ENCODE data around the gene MAPK12. TPM values are rescaled to one million over a fixed set of nuclear protein-coding genes. Genes with fewer than 3 reads are reported as not detected.

The MAPK12 gene
- total and polyA plus RNA-seq, 2 of the 8 experiments (the other 6 are each of a cell fraction or from before 2014, with no cell fraction given) = 17.3 to 20.3 TPM

- Histone ChIP-seq H2AFZ (ENCODE audit: low read length) (no peak overlapping the region), H3K9me3 (ENCODE audit: insufficient read depth in 2 of 2, low read depth in 1 of 2, low read length in 1 of 2) (no peaks in the 10 kb centered on the region; a peak in 1 of 4 replicates), H3K27me3 (replicated peaks in 1 of 4; ENCODE audit: control insufficient read depth in 3 of 4, extremely low read depth in 1 of 4, insufficient read depth in 3 of 4, low read length in 3 of 4) (no peaks in the 10 kb centered on the region), H3K36me3 (ENCODE audit: control insufficient read depth in 2 of 4, insufficient read depth in 4 of 4, low read length in 3 of 4) (peaks cover 16 to 73% (median 22%) of the 10 kb centered on the region in 4 experiments), H3K56ac (replicated peaks; ENCODE audit: insufficient read length, low read depth, low read length) (no peak overlapping the region), H3K4me3 (ENCODE audit: extremely low read depth in 1 of 4, insufficient read depth in 2 of 4, low read depth in 3 of 4, low read length in 4 of 4) (no peak overlapping the region), H3K9ac (replicated peaks in 1 of 4; ENCODE audit: extremely low read depth in 1 of 4, low read depth in 3 of 4, low read length in 3 of 4) (no peak overlapping the region), H3K23me2 (ENCODE audit: low read depth, low read length) (no peaks in the 10 kb centered on the region), H3K4ac (replicated peaks; ENCODE audit: insufficient read length, low read depth, low read length) (no peak overlapping the region), H4K91ac (replicated peaks; ENCODE audit: insufficient read length, low read length) (no peak overlapping the region), H3K18ac (ENCODE audit: extremely low read depth, low read length) (no peak overlapping the region), H3K23ac (ENCODE audit: insufficient read length) (no peak overlapping the region), H3K4me1 (replicated peaks in 1 of 4; ENCODE audit: control insufficient read depth in 3 of 4, insufficient read depth in 4 of 4, low read length in 3 of 4) (peaks cover 0 to 5% (median 0%) of the 10 kb centered on the region in 4 experiments; a peak in 2 of 7 replicates), H3K14ac (ENCODE audit: insufficient read length) (no peak overlapping the region), H3K27ac (ENCODE audit: low read depth, low read length) (no peak overlapping the region), H4K5ac (ENCODE audit: insufficient read length, low read depth, low read length) (no peak overlapping the region), H2BK15ac (ENCODE audit: low read length) (no peak overlapping the region), H3K4me2 (ENCODE audit: insufficient read depth in 1 of 2, low read depth in 2 of 2, low read length in 2 of 2) (no peak overlapping the region), H4K8ac (ENCODE audit: extremely low read depth, insufficient read depth, low read length) (no peak overlapping the region; the same call in 1 of the 2 replicates), H2BK120ac (replicated peaks; ENCODE audit: low read depth, low read length) (no peak overlapping the region), H2AK5ac (ENCODE audit: low read depth, low read length) (no peak overlapping the region), H3K79me2 (ENCODE audit: control insufficient read depth in 1 of 2, insufficient read depth in 2 of 2, low read length in 2 of 2) (peaks cover 0 to 11% of the 10 kb centered on the region in 2 experiments; a peak in 2 of 4 replicates), H2BK20ac (ENCODE audit: low read length) (no peak overlapping the region), H2BK5ac (ENCODE audit: low read depth, low read length) (no peak overlapping the region), H3K79me1 (ENCODE audit: low read depth, low read length) (peaks cover 6% of the 10 kb centered on the region), H4K20me1 (replicated peaks in 1 of 2; ENCODE audit: control insufficient read depth in 1 of 2, insufficient read depth in 2 of 2, low read length in 2 of 2) (peaks cover 4 to 24% of the 10 kb centered on the region in 2 experiments), H2BK12ac (ENCODE audit: low read depth, low read length) (no peak overlapping the region)
- WGBS, 2 experiments (ENCODE audit: extremely low coverage in 1 of 2, insufficient coverage in 1 of 2, insufficient read length in 1 of 2, insufficient replicate concordance in 2 of 2, low coverage in 1 of 2, low lambda C conversion rate in 2 of 2, missing lambda C conversion rate in 1 of 2) = 93% methylated on average over 21 of the region's 21 CpGs; no CpG with 5 or more reads in 1 of the 2 experiments
- ChIA-PET CTCF (ENCODE audit: partially characterized antibody) (interaction anchor here (0.6 to 0.7 kb wide), 2 partner anchors 35 to 86 kb away, joined by 3 to 5 read pairs; no protein-coding TSS in a partner anchor), POLR2A (ENCODE audit: partially characterized antibody) (no interaction called here)
- DNase-seq (ENCODE audit: low read depth in 1 of 2, low spot score in 2 of 2) (no peak), FAIRE-seq (no peak)
- TF ChIP-seq, protein P1, sequence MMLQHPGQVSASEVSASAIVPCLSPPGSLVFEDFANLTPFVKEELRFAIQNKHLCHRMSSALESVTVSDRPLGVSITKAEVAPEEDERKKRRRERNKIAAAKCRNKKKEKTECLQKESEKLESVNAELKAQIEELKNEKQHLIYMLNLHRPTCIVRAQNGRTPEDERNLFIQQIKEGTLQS (IDR thresholded peaks at IDR 0.05; ENCODE audit: insufficient read depth, low read depth, low read length) = no peak
- TF ChIP-seq BCL11A (IDR thresholded peaks at IDR 0.05; ENCODE audit: low read depth in 2 of 2, low read length in 2 of 2) = no peak
These were observed 24.8 kb upstream of the MAPK12 start for GRCh38 chr22:50286275-50286674.

Measured in H1 (cell line).